Keratinocyte (primary cell): ENCODE results near the gene CLDN22. TPM values are rescaled to one million over a fixed set of nuclear protein-coding genes. Genes with fewer than 3 reads are reported as not detected.
A peak's percentile ranks its signal among the peaks of the same experiment; 100 is the strongest.

Source experiments
- DNase-seq: peaks from one replicate; pipeline ENCODE4 v3.0.0-alpha.2; 2011; ENCODE audit warnings: low read depth, missing footprints, low spot score
- FAIRE-seq: peaks from 2 replicates; lab custom pipeline; 2011; peaks lifted over from hg19 to GRCh38; lab: Jason Lieb, UNC
- H2AFZ ChIP-seq: 2 replicates; pipeline ENCODE4 v1.6.0; 2012; ENCODE audit warnings: low read length, control low read depth, inconsistent platforms; ENCODE audit not compliant: control insufficient read depth
- H3K27ac ChIP-seq: 2 replicates; pipeline ENCODE4 v1.5.1; 2011; ENCODE audit warnings: low read length; ENCODE audit not compliant: control insufficient read depth, insufficient read depth
- H3K27me3 ChIP-seq: 3 replicates; pipeline ENCODE4 v1.6.0; 2011; ENCODE audit warnings: low read length; ENCODE audit not compliant: control insufficient read depth, insufficient read depth; ENCODE audit errors: extremely low read depth
- H3K36me3 ChIP-seq, 2 experiments: 2 replicates in 1 of 2; 3 replicates in 1 of 2; pipeline ENCODE4 v1.5.1; 2011; ENCODE audit warnings: low read length in 2 of 2, mild to moderate bottlenecking in 1 of 2; ENCODE audit not compliant: control insufficient read depth in 2 of 2, insufficient read depth in 2 of 2; ENCODE audit errors: extremely low read depth in 1 of 2
- H3K4me1 ChIP-seq: 3 replicates; pipeline ENCODE4 v1.5.1; 2011; ENCODE audit warnings: low read length; ENCODE audit not compliant: control insufficient read depth, insufficient read depth; ENCODE audit errors: extremely low read depth
- H3K4me2 ChIP-seq: 3 replicates; pipeline ENCODE4 v1.6.0; 2011; ENCODE audit warnings: low read depth, low read length; ENCODE audit not compliant: control insufficient read depth, insufficient read depth; ENCODE audit errors: extremely low read depth
- H3K4me3 ChIP-seq, 3 experiments: fragments of 200-600 bp in 1 of 3; sonication (generic) in 1 of 3; 2 replicates in 2 of 3; 3 replicates in 1 of 3; pipeline ENCODE4 v1.5.1; 2011 to 2016; ENCODE audit warnings: low read length in 3 of 3, mild to moderate bottlenecking in 3 of 3, control low read depth in 2 of 3, inconsistent platforms in 1 of 3, low read depth in 1 of 3, mixed read lengths in 1 of 3, mixed run types in 1 of 3, moderate library complexity in 1 of 3; ENCODE audit not compliant: control insufficient read depth in 2 of 3, insufficient read depth in 2 of 3; ENCODE audit errors: extremely low read depth in 1 of 3
- H3K79me2 ChIP-seq: 2 replicates; pipeline ENCODE4 v1.6.0; 2012; ENCODE audit warnings: low read length; ENCODE audit not compliant: control insufficient read depth, insufficient read depth
- H3K9ac ChIP-seq: 3 replicates; pipeline ENCODE4 v1.6.0; 2011; ENCODE audit warnings: low read length; ENCODE audit not compliant: control insufficient read depth, insufficient read depth; ENCODE audit errors: extremely low read depth
- H3K9me1 ChIP-seq: 3 replicates; pipeline ENCODE4 v1.6.0; 2011; ENCODE audit warnings: low read length; ENCODE audit not compliant: control insufficient read depth, insufficient read depth; ENCODE audit errors: extremely low read depth
- H3K9me3 ChIP-seq: 2 replicates; pipeline ENCODE4 v1.5.1; 2012; ENCODE audit warnings: low read depth, low read length; ENCODE audit not compliant: control insufficient read depth
- H4K20me1 ChIP-seq: 3 replicates; pipeline ENCODE4 v1.6.0; 2011; ENCODE audit warnings: low read length; ENCODE audit not compliant: control insufficient read depth, insufficient read depth; ENCODE audit errors: extremely low read depth
- EZH2 ChIP-seq: IDR thresholded peaks from one replicate; pipeline ENCODE4 v1.6.1; 2012; ENCODE audit warnings: inconsistent platforms, mild to moderate bottlenecking, low read length, moderate library complexity
- dilution Hi-C: fragments of 300-500 bp; cut with MboI; formaldehyde crosslinking; loops from one replicate; pipeline ENCODE4 v1.7.0; 2020; ENCODE audit warnings: low sequenced_read_pairs; ENCODE audit not compliant: extremely low pct_ligation_motif_present
- polyA plus RNA-seq, 5 experiments: library from polyadenylated mRNA; depleted of rRNA in 3 of 5; stranded (reverse) in 3 of 5; stranded (forward) in 1 of 5; unstranded in 1 of 5; fragments of >200 nt; gene quantifications; 1 replicate in 1 of 5; 2 replicates in 3 of 5; 3 replicates in 1 of 5; pipeline versions ENCODE4 v1.2.1 to v1.2.3, GENCODE V29; 2011 to 2012; ENCODE audit warnings: missing spikeins in 2 of 5, low read depth in 1 of 5, low replicate concordance in 1 of 5
- TF ChIP-seq, protein P1 (sequence below), 3 experiments: IDR thresholded peaks in 1 of 3; conservative IDR thresholded peaks in 1 of 3; optimal IDR thresholded peaks in 1 of 3; 2 replicates in 2 of 3; 3 replicates in 1 of 3; pipeline versions ENCODE3 to v1.5.1; 2011; ENCODE audit warnings: low read length in 3 of 3, mild to moderate bottlenecking in 3 of 3, moderate library complexity in 2 of 3, control low read depth in 1 of 3, inconsistent platforms in 1 of 3; ENCODE audit not compliant: insufficient read depth in 2 of 3; ENCODE audit errors: extremely low read depth in 1 of 3

CLDN22 gene
- polyA plus RNA-seq, 1 donor (not counting 4 experiments of a cell fraction or from before 2014, with no cell fraction given): 0.03 TPM

DNA sequence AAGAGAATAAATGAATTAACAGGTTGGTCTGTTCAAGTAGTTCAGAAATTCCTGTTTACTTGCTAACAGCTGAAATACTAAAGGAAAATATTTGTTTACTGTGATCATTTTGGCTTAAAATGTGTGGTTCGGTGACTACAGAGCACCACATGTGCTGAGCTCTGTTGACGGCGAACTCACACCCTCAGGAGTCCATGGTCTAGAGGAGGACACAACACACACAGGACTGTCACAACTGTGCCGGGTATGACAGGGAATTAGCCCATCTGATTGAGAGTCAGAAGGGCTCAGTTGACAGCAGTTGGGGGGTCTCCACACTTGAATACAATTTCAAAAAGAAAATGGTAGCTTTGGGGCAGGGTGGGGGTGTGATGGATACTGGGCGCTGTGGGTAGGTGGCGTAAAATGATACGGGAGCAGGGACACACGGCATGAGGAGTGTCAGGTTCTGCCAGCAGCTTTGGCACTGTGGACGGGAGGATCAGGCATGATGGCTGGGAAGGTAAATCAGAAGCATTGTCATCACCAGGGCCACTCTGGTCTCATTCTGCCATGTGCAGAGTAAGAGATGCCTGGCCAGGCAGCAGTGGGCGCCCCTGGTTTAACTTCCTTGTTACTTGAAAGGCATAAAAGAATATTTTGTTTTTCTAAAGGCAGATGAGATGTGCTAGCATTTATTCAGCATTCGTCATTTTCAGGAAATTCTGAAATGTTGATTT lies 33.3 kb downstream of the CLDN22 start:
- no peak overlapping the region for H3K9ac ChIP-seq
- H3K27me3 ChIP-seq: no peaks in the 10 kb centered on the region
- FAIRE-seq (no peak), DNase-seq (no peak)
- TF ChIP-seq EZH2: no peak
- TF ChIP-seq, protein P1, sequence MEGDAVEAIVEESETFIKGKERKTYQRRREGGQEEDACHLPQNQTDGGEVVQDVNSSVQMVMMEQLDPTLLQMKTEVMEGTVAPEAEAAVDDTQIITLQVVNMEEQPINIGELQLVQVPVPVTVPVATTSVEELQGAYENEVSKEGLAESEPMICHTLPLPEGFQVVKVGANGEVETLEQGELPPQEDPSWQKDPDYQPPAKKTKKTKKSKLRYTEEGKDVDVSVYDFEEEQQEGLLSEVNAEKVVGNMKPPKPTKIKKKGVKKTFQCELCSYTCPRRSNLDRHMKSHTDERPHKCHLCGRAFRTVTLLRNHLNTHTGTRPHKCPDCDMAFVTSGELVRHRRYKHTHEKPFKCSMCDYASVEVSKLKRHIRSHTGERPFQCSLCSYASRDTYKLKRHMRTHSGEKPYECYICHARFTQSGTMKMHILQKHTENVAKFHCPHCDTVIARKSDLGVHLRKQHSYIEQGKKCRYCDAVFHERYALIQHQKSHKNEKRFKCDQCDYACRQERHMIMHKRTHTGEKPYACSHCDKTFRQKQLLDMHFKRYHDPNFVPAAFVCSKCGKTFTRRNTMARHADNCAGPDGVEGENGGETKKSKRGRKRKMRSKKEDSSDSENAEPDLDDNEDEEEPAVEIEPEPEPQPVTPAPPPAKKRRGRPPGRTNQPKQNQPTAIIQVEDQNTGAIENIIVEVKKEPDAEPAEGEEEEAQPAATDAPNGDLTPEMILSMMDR (optimal IDR thresholded peaks at IDR 0.05 in 1 of 3, IDR thresholded peaks at IDR 0.05 in 1 of 3, conservative IDR thresholded peaks at IDR 0.05 in 1 of 3; ENCODE audit: extremely low read depth in 1 of 3, insufficient read depth in 2 of 3, low read length in 3 of 3): peak in 1 of 3 experiments; percentile 8
- no peak overlapping the region for H3K4me3 ChIP-seq
- no peaks in the 10 kb centered on the region for H4K20me1 ChIP-seq
- dilution Hi-C loops: no loop called here
- no peak overlapping the region for H3K4me2 ChIP-seq
- H3K27ac ChIP-seq: no peak overlapping the region
- H3K4me1 ChIP-seq: no peaks in the 10 kb centered on the region
- no peaks in the 10 kb centered on the region for H3K9me3 ChIP-seq
- H3K36me3 ChIP-seq: peaks cover 23 to 29% of the 10 kb centered on the region in 2 experiments
- H2AFZ ChIP-seq: no peak overlapping the region
- H3K9me1 ChIP-seq: no peaks in the 10 kb centered on the region
- H3K79me2 ChIP-seq: no peaks in the 10 kb centered on the region

DNA sequence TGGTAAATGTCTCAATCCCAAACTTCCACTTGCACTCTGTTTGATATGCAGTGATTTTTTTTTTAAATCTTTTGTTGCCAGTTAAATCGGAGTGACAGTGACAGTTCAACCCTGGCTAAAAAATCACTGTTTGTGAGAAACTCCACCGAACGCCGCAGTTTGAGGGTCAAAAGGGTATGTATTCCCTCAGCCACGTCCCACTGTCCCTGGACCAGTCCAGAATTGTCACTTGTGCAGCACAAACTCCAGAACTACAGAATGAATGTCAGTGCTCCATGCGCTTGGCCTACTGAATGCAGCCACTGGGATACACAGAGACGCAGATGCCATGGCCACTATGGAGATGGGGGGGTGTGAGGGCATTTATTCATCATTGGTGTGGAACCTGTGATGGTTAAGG lies 34.2 kb downstream of the CLDN22 start:
- peaks cover 23 to 26% of the 10 kb centered on the region in 2 experiments for H3K36me3 ChIP-seq
- TF ChIP-seq EZH2: no peak
- no peak overlapping the region for H3K4me3 ChIP-seq
- no peak overlapping the region for H3K9ac ChIP-seq
- no peaks in the 10 kb centered on the region for H3K4me1 ChIP-seq
- no peaks in the 10 kb centered on the region for H3K79me2 ChIP-seq
- FAIRE-seq (no peak), DNase-seq (no peak)
- H4K20me1 ChIP-seq: no peaks in the 10 kb centered on the region
- H3K4me2 ChIP-seq: no peak overlapping the region
- dilution Hi-C loops: no loop called here
- no peaks in the 10 kb centered on the region for H3K27me3 ChIP-seq
- H3K9me1 ChIP-seq: no peaks in the 10 kb centered on the region
- no peak overlapping the region for H2AFZ ChIP-seq
- H3K9me3 ChIP-seq: no peaks in the 10 kb centered on the region
- no peak overlapping the region for H3K27ac ChIP-seq

DNA sequence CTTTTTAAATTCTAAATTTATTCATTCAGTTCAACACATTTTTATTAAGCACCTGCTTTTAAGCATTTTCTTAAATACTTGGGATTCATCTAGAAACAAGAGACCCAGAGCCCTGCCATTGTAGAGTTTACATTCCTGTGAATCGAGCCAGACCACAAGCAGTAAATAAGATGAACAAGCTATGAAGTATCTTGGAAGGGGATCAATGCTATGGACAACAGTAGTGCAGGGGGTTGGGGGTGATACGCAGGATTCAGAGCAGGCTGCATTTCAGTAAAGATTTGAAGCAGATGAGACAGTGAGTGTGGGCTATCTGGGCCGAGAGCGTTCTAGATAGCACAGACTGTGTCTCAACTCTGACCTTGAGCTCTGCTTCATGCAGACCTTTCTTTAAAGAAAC lies 35.1 kb downstream of the CLDN22 start:
- FAIRE-seq: no peak
- Histone ChIP-seq H3K27me3 (no peaks in the 10 kb centered on the region), H3K79me2 (no peaks in the 10 kb centered on the region), H3K9me1 (no peaks in the 10 kb centered on the region), H4K20me1 (no peaks in the 10 kb centered on the region), H3K9ac (no peak overlapping the region), H3K36me3 (peaks cover 24 to 26% of the 10 kb centered on the region in 2 experiments), H3K4me3 (no peak overlapping the region), H3K27ac (no peak overlapping the region), H3K4me1 (no peaks in the 10 kb centered on the region), H3K9me3 (no peaks in the 10 kb centered on the region), H2AFZ (no peak overlapping the region), H3K4me2 (no peak overlapping the region)
- dilution Hi-C loops: no loop called here
- no peak for TF ChIP-seq EZH2
- TF ChIP-seq, protein P1 (optimal IDR thresholded peaks at IDR 0.05 in 1 of 3, IDR thresholded peaks at IDR 0.05 in 1 of 3, conservative IDR thresholded peaks at IDR 0.05 in 1 of 3; ENCODE audit: extremely low read depth in 1 of 3, insufficient read depth in 2 of 3, low read length in 3 of 3): no peak
- DNase-seq: no peak
